Adipocyte (in vitro differentiated cells): ENCODE results near the gene EIF4A2.
"Not testable (repeated sequence)": the region's sequence is repeated elsewhere in the genome, so short reads cannot be mapped to it uniquely, and the experiment has no call there.

Experiments used
- DNase-seq: peaks from one replicate; pipeline ENCODE4 v3.0.0-alpha.2; 2015; ENCODE audit warnings: low read depth
- H3K27me3 ChIP-seq: replicated peaks from 2 replicates; pipeline ENCODE4 v1.7.0; 2013; ENCODE audit warnings: mild to moderate bottlenecking, low read length, moderate library complexity; ENCODE audit not compliant: control insufficient read depth, insufficient read depth
- H3K36me3 ChIP-seq: 2 replicates; pipeline ENCODE4 v1.7.0; 2013; ENCODE audit warnings: low read length, mild to moderate bottlenecking, moderate library complexity; ENCODE audit not compliant: control insufficient read depth, insufficient read depth, severe bottlenecking
- H3K4me1 ChIP-seq: 2 replicates; pipeline ENCODE4 v1.7.0; 2013; ENCODE audit warnings: mild to moderate bottlenecking, low read length, moderate library complexity; ENCODE audit not compliant: control insufficient read depth, insufficient read depth
- H3K4me3 ChIP-seq: 2 replicates; pipeline ENCODE4 v1.7.0; 2013; ENCODE audit warnings: mild to moderate bottlenecking, low read length, moderate library complexity
- H3K9ac ChIP-seq: 2 replicates; pipeline ENCODE4 v1.7.0; 2013; ENCODE audit warnings: mild to moderate bottlenecking, low read length, moderate library complexity
- H3K9me3 ChIP-seq: 2 replicates; pipeline ENCODE4 v1.7.0; 2013; ENCODE audit warnings: mild to moderate bottlenecking, low read length, moderate library complexity; ENCODE audit not compliant: control insufficient read depth

EIF4A2 gene

GRCh38 chr3:186786922-186787321, 3.5 kb downstream of the EIF4A2 start:
- peak overlapping the region; percentile 100 for H3K9ac ChIP-seq
- H3K4me1 ChIP-seq: peaks cover 41% of the 10 kb centered on the region
- H3K36me3 ChIP-seq: peaks cover 61% of the 10 kb centered on the region
- no peak for DNase-seq
- H3K4me3 ChIP-seq: peak overlapping the region; percentile 100
- H3K9me3 ChIP-seq: no peaks in the 10 kb centered on the region
- no peaks in the 10 kb centered on the region for H3K27me3 ChIP-seq

DNA sequence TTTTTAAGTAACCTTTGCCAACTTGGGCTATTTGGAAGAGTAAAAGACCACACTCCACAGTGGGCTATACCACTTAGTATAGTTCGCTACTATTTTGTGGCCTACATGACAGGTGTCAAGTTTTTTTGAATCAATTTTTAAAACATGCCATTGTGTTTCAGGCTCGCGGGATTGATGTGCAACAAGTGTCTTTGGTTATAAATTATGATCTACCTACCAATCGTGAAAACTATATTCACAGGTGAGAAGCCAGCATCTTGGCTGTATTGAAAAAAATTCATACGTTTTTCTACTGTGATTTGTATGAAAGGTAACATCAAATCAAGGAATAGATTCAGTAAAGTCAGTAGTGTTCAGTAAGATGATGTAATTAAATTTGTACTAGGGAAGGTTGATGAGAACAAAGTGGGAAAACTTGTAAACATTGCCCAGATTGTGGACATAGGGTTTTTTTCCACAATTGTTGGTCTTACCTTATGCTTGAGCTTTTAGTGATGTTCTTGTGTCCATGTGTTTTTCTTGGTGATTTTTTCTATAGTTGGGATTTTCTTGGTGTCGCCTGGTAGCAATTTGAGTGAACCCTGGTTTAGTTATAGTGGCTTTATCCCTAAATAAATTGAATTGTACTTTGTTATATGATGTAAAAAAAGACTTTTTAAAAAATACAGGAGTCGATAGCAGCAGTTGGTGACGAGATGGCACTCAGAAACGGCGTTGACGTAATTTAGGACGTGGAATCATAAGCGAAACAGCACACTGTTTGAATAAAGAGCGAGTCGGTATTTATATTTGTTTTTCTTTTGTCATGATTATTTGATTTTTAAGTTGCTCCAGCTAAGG, 4.5 kb downstream of the EIF4A2 start:
- Histone ChIP-seq H3K36me3 (peaks cover 65% of the 10 kb centered on the region), H3K9ac (peak overlapping the region; percentile 100), H3K4me3 (peak overlapping the region; percentile 100)

DNA sequence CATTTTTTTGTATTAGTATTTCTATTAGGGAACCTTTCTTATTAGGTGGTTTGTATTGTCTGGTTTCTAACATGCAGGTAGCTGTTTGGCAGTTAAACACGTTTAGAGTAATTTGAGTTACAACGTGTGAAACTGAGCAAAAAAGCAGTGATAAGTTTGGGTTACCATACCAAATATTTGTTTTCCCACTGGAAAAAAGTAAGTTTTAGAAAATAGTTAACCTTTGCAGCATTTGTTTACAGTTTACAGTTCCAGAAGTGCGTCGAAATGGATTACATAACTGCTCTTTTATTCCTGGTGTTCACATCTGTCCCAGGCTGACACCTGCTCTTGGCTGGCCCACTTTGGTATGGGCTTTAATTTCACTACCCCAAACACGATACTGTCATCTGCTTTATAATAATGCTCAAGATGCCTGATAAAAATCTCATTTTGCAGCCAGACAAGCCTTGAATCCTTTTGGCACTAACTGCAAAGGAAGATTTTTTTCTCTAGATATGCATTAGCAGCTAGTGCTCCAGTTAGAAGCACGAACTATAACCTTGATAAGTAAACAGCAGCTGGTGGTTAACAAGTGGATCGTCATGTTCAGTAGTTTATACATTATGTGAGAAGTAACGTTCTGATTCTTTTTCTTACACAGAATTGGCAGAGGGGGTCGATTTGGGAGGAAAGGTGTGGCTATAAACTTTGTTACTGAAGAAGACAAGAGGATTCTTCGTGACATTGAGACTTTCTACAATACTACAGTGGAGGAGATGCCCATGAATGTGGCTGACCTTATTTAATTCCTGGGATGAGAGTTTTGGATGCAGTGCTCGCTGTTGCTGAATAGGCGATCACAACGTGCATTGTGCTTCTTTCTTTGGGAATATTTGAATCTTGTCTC, 5.3 kb downstream of the EIF4A2 start:
- DNase-seq: no peak
- H3K9me3 ChIP-seq: no peaks in the 10 kb centered on the region
- peak overlapping the region; percentile 11 for H3K9ac ChIP-seq
- peak overlapping the region; percentile 100 for H3K4me3 ChIP-seq
- H3K4me1 ChIP-seq: peaks cover 36% of the 10 kb centered on the region
- peaks cover 65% of the 10 kb centered on the region for H3K36me3 ChIP-seq
- no peaks in the 10 kb centered on the region for H3K27me3 ChIP-seq

More for the DNA sequence above, 4.5 kb downstream of the EIF4A2 start:
- Histone ChIP-seq H3K9me3 (no peaks in the 10 kb centered on the region), H3K27me3 (no peaks in the 10 kb centered on the region), H3K4me1 (peaks cover 36% of the 10 kb centered on the region)
- no peak for DNase-seq

DNA sequence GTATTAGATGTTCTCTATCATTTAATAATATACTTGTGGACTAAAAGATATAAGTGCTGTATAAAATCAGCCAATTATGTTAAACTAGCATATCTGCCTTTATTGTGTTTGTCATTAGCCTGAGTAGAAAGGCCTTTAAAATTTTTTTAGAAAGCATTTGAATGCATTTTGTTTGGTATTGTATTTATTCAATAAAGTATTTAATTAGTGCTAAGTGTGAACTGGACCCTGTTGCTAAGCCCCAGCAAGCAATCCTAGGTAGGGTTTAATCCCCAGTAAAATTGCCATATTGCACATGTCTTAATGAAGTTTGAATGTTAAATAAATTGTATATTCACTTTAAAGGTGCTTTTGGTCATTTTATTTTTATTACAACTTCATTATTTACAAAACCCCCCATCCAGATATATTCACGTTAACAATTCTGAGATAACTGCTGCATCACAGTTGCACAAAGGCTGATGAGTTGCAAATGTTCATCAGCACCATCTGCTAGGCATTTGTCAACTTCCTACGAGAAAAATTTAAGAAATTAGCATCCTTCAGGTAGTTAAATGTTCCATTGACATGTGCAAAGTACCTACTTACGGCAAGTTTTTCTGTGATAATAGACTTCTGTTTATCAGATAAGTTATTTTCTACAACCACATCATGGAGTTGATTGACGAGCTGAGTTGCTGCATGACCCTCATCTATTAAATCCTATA, 6.3 kb downstream of the EIF4A2 start:
- H3K4me1 ChIP-seq: peaks cover 36% of the 10 kb centered on the region
- no peak overlapping the region for H3K4me3 ChIP-seq
- no peak for DNase-seq
- peaks cover 67% of the 10 kb centered on the region for H3K36me3 ChIP-seq
- no peaks in the 10 kb centered on the region for H3K27me3 ChIP-seq
- H3K9me3 ChIP-seq: no peaks in the 10 kb centered on the region
- H3K9ac ChIP-seq: no peak overlapping the region

DNA sequence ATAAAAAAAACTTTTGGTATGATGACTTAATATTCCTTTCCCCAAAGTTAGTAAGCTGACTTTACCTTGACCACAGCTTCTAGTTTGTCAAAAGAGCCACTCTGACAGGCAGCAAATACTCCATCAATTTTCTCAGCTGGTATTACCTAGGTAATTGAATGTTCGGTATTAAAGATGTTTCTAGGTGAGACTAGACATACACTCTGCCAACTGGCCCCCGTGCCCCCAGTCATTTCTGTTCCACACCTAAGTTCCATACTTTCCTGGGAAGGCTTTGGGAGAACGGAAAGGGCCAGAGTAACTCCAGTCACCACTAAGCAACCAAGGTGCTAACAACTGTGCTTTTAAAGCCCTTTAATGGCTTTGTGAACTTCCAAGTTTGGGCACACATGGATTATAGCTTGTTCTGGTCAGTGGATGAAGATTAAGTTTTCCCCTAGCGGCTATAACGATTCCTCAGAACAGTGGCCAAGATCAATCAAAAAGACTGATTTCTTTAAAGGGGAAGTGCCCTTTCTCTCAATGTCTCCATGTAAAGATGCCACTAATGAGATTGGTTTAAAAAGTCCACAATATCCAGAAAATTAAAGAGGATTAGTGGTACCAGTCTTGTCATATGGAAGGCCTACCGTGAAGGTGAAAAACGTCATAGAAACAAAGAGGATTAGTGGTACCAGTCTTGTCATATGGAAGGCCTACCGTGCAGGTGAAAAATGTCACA, 7.0 kb downstream of the EIF4A2 start:
- Histone ChIP-seq H3K9ac (no peak overlapping the region), H3K27me3 (no peaks in the 10 kb centered on the region), H3K4me3 (no peak overlapping the region), H3K36me3 (peaks cover 59% of the 10 kb centered on the region), H3K9me3 (no peaks in the 10 kb centered on the region), H3K4me1 (peaks cover 34% of the 10 kb centered on the region)
- DNase-seq: peak; percentile 42

DNA sequence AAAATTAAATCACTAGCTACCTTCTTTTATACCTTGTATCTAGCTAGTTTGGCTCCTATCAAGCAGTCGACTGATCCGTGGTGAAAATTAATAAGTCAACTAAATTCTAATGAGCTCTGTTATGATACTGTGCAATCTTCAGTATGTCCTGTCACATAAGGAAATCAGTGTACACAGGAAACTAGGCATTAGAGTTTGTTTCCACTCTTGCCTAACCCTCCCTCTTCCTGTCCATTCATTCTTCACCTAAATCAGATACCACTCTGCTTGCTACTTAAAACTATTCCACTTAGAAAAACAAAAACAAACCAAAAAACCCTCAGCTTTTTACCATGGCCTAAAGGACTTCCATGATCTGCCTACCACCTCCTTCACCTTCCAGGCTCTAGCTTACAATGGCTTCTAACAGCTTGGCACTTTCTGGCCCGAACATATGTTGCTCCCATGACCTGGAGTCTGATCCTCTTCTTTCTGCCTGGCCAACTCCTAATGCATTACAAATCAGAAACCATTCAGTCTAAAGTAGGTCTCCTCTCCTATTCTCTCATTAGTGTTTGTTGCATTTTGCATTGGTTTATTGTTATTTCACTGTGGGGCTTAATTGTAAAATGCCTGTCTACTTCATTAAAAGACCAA, 15.0 kb downstream of the EIF4A2 start:
- no peak overlapping the region for H3K9ac ChIP-seq
- no peak for DNase-seq
- H3K36me3 ChIP-seq: peaks cover 42% of the 10 kb centered on the region
- H3K4me3 ChIP-seq: no peak overlapping the region
- no peaks in the 10 kb centered on the region for H3K9me3 ChIP-seq
- H3K27me3 ChIP-seq: no peaks in the 10 kb centered on the region
- no peaks in the 10 kb centered on the region for H3K4me1 ChIP-seq

- Histone ChIP-seq H3K9ac (no peak overlapping the region), H3K4me1 (no peaks in the 10 kb centered on the region), H3K27me3 (no peaks in the 10 kb centered on the region), H3K36me3 (peaks cover 35% of the 10 kb centered on the region), H3K4me3 (no peak overlapping the region), H3K9me3 (no peaks in the 10 kb centered on the region)
- no peak for DNase-seq
Observed at GRCh38 chr3:186800285-186800684, 16.9 kb downstream of the EIF4A2 start.

DNA sequence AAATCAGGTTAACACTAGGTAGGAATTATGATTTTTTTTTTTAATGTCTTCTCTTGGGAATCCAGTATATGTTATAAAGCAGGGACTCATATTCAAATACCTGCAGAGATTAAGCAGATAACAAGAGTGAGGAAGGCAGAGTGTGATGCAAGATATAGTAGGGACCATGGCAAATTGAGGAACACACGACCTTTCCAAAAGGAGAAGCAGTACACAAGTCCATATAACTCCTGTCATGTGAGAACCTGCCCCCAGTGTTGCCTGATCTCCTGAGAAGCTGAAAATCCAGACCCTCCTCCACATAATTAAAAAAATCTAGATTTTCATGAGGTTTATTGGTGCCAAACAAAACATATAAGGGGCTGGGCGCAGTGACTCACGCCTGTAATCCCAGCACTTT, 19.3 kb downstream of the EIF4A2 start:
- Histone ChIP-seq H3K27me3 (no peaks in the 10 kb centered on the region), H3K4me1 (peaks cover 11% of the 10 kb centered on the region), H3K9ac (no peak overlapping the region), H3K9me3 (no peaks in the 10 kb centered on the region), H3K36me3 (peaks cover 25% of the 10 kb centered on the region), H3K4me3 (no peak overlapping the region)
- DNase-seq: no peak

- H3K9me3 ChIP-seq, H3K9ac ChIP-seq, DNase-seq, H3K27me3 ChIP-seq, H3K4me3 ChIP-seq: not testable (repeated sequence)
- Histone ChIP-seq H3K4me1 (peaks cover 11% of the 10 kb centered on the region), H3K36me3 (peaks cover 18% of the 10 kb centered on the region)
Observed at GRCh38 chr3:186803447-186803846, 20.1 kb downstream of the EIF4A2 start.
